Hepatic stellate cell (primary cell): Measurements from ENCODE around the gene EHMT1.
"Not testable (repeated sequence)": the region's sequence is repeated elsewhere in the genome, so short reads cannot be mapped to it uniquely, and the experiment has no call there.

Source experiments
- DNase-seq: peaks from one replicate; pipeline ENCODE4 v3.0.0; 2011; ENCODE audit warnings: low spot score

EHMT1 gene

DNA sequence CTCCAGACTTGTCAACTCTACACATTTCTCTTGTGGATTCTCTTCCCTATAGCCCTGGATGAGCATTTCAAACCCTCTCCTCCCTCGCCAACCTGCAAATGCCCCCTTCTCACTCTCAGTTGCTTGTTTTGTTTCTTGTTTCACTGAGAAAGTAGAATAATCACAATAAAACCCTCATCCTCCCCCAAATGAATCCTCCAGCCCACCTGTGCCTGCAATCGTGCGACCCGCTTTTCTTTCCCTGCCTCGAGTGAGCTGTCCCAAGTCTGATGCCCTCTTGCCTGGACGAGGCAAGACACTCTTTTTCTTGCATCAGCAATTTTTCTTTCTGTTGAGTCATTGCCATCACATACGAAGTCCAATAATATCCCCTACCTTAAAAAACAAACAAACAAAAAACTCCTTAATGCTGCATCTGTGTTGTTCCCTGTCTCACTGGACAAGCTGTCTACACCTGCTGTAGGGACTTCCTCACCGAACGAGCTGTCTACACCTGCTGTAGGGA lies 255.1 kb downstream of the EHMT1 start:
- DNase-seq: no peak

DNA sequence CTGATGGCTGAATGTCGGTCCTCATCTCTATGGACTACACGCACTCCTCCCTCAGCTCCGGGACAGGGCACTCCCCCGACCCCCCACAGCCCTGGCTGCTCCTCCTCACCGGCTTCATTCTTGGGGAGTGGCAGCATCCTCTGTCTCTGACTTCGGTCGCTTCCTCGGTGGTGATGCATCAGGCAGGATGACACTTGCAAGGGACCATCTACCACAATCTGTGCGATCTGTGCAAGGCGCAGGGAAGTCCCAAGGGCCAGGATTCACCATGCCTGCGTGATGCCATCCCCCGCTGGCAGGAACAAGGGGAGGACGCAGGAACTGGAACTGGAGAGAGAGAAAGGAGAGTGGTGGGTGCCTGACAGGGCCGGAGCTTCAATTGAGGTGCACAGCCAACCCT lies 256.5 kb downstream of the EHMT1 start:
- DNase-seq: no peak

DNA sequence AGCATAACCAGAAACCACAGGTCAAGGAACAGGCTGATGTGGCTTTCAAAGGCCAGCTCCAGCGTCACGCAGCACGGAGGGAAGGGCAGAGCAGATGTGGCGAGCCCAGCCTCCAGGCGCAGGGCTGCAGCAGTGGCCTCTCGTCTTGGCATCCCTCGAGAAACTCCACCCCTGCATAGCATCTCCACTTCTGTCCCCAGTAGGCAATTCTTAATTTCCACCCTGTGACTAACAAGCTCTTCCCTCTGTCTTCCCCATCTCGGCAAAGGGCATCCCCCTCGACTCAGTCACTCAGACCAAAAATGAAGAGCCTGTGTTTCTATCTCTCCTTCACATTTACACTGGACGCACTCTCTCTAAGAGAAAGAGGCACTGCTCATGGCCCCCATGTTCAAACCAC lies 257.0 kb downstream of the EHMT1 start:
- no peak for DNase-seq

DNA sequence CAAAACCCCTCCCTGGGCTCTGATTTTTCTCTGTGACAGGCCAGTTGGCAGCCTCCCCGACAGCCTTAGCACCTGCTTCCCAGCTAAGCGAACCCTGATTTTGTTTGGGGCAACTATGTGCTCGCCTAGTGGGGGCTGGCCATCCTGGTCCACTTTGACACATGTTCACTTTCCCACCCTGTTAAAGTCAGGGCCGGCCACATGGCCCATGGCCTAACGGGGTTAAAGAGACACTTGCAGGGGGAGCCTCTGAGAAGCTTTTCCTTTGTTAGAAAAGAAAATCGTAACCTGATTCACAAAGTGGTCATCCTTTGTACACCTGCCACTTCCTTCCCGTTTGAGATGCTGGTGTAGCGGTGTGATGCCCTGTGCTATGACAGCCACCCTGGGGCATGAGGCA lies 257.5 kb downstream of the EHMT1 start:
- DNase-seq: no peak

DNA sequence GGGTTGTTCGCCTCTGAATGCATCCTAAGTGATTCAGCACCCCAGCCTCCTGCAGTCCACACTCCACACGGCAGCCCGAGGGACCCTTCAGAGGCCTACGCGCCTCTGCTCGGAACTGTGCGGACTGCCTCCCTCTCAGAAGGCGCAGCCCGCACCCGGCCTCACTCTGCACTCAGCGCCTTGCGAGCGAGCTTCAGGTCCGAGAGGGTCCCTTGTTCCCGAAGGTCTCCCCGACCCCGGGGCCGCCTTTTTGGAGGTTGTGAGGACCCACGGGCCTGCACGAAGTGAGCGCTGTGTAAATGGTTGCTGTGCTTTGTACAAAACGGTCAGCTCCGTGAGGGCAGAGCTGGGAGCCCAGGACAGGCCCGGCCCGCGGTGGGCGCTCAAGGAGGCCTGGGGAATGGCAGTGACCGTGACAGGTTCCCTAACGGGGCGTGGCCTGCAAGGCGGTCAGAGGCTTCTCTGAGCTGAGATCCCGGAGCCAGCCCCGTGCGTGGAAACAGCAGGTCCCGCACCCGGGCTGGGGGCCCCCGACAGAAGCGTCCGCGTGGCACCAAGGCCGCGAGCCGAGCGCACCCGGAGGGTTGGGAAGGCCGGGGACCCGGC lies 258.1 kb downstream of the EHMT1 start:
- DNase-seq: no peak

DNA sequence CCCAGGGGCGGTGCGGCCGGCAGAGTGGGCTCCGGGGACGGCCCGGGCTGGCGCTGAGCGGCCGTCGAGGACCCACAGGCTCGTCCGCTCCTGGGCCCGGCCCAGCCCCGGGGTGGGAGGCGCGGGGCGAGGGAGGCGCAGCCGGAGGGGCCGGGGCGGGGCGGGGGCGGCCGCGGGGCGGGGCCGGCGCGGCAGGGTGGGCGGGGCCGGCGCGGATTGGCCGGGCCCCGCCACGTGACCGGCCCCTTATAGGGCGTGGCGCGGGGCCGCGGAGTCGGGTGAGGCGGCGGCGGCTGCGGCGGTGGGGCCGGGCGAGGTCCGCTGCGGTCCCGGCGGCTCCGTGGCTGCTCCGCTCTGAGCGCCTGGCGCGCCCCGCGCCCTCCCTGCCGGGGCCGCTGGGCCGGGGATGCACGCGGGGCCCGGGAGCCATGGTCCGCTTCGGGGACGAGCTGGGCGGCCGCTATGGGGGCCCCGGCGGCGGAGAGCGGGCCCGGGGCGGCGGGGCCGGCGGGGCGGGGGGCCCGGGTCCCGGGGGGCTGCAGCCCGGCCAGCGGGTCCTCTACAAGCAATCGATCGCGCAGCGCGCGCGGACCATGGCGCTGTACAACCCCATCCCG lies 258.8 kb downstream of the EHMT1 start, which contains the start of gene CACNA1B:
Gene CACNA1B (plus strand): TSS at position 277 of the 617 bp plus-strand sequence. CDS start 152 bp downstream, at position 429.
- DNase-seq: not testable (repeated sequence)

DNA sequence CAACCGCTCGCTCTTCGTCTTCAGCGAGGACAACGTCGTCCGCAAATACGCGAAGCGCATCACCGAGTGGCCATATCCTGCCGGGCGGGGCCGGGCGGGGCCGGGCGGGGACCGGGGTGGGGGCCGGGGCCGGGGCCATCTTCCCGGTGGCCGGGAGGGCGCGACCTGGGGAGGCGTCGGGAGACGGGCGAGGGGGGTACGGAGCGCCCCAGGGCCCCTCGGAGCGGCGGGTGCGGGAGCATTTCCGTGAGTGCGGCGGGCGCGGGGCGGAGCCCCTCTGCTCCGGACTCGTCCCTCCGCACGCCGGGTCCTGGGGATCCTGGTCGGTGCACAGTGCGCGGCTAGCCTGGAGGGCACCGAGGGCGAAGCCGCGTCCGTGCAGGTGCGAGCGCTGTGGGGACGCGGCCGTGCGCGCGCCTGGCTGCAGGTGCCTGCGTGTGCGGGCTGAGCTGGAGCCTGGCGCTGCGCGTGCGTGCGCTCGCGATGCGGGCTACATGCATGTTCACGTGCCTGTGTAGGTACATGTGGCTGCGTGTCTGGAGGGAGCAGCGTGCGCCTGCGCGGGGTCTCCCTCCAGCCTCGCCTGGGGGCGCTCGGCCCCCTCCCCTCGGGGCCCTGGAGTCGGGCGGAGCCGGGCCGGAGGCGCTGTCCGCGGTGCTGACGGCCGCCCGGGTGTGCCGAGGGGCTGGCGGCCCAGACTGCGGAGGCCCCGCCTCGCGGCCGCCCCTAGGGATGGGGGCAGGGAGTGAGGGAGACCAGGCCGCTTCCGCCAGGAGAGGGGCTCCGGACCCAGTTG lies 259.5 kb downstream of the EHMT1 start:
- DNase-seq: no peak

DNA sequence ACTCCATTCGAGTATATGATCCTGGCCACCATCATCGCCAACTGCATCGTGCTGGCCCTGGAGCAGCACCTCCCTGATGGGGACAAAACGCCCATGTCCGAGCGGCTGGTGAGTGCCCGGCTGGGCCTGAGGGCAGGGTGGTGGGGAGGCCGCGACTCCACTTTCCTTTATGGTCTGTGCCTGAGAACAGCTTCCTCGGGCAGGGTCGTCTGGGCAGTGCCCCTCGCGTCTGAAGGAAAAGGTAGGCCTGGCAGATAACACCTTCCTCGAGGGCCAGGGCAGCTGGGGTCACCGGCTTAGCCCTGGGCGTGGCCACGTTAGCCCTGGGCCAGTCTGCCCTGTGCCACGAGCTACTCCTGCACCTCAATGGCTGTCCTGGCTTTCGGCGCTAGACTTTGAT lies 260.2 kb downstream of the EHMT1 start:
- DNase-seq: no peak

DNA sequence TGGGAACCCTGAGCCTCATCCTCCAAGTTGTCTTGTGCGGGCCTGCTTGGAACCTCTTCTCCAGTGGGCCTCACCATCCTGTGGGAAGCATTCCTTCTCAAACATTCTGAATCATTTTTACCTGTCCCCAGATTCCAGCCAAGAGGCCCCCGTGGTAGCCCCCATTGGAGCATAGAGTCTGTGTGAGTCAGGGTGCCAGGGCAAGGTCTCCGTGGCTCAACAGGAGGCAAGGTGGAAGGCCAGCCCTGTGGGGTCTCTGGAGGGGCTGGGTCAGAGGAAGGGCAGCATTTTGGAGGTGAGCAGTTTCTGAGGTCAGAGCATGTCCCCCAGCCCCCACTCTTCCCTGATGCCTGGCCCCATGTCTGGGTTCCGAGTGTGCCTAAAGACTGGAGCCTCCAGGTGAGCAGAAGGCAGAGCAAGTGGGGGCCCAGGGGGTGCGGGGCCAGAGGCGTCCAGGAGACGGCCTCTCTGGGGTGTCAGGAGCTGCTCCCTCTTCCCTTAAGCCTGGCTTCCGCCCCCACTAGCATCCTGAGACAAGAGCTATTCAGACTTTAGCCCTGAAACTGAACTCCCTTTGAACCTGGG lies 260.9 kb downstream of the EHMT1 start:
- DNase-seq: no peak

DNA sequence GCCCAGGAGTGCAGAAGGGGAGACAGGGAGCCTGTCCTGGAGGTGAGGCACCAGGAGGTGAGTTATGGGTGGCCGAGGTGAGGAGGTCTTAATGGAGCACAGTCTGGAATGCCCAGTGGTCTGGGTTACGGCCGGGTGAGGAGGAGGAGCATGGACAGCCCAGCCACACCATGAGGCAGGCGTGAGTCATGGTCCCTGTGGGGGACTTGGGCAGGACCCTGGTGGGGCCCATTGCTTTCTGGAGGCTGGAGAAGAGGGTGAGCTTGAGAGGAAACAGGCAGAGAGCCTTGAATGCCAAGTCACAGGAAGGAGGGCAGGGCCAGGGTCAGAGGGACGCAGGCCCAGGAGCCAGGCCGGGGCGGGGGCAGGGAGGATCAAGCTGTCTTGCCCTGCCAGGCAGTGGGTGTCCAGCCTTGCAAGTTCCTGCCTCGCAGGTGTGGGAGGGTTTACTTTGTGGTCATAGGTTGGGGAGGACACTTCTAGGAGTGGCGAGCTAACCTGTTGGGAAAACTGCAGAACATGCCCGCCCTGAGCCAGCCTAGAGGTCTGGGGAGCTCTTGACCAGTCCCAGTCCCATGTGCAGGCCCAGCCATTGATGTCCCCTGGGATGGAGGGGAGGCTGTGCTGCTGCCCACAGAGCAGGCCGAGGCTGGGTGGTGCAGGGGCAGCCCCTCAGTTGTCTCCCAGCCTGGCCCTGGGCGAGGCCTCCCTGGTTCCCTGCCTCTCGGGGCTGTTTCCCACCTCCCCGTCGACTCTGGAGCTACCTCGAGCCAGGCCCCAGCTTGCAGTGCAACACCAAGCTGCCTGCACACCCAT lies 261.6 kb downstream of the EHMT1 start:
- no peak for DNase-seq

DNA sequence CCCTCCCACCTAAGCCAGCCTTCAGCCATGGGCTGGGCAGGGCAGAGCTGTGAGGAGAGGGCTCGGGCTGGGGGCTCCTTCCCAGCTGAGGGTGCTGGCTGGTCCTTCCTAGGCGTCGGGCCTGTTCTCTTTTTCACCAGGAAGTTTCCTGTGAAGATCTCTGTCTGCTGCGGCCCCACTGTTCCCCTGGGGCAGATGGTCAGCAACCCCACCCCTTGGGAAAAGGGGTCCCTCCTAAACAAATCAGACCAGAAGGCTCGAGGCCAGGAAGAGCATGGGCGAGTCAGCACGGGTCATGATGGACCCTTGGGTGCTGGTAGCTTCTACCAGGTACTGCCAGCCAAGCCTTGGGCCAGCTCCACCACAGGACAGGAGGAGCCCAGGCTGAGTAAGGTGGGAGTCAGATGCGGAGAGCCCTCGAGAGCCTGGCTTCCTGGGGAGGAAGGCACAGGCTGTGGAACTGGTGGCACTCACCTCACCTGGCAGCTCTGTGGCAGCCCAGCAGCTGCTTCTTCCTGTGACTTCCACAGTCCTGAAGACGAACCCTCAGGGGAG lies 262.2 kb downstream of the EHMT1 start:
- no peak for DNase-seq

DNA sequence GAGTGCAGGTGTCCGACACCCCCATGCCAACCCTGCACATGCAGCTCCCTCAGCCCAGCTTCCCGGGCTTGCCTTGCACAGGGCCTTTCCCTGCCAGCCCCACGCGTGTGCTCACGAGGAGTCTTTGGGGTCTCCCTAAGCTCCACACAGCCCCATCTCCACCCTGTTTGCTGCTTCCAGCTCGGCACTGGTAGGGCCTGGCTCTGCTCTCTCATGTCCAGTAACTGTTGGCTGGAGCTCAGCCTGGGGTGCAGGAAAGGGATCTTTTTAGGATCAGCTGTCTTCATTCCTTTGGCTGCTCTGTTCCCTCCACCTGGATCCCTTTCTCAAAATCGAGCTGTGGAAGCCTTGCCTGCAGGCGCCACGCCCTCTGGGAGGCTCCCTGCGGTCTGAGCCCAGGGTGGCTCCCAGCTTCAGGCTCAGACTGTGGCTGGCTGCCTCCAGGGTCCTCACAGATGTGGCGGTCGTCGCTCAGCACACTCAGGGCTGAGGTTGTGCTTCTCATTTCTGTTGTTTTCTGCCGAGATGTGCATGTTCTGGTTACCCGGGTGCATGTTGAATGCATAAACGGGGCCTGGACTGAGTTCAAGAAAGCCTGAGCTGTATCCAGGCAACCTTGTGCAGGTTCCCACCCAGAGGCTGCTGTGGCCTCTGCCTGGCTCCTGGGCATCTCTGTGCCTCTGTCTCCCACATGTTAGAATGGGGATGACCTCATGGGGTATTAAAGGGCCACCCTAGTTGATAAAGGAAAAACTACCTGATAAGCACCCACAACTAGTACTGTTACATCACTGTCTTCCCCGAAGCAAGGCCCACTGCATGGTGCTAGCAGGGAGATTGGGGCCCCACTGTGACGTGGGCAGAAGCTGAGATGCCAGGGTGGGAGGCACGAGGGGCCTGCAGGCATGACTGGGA lies 263.0 kb downstream of the EHMT1 start:
- DNase-seq: no peak

DNA sequence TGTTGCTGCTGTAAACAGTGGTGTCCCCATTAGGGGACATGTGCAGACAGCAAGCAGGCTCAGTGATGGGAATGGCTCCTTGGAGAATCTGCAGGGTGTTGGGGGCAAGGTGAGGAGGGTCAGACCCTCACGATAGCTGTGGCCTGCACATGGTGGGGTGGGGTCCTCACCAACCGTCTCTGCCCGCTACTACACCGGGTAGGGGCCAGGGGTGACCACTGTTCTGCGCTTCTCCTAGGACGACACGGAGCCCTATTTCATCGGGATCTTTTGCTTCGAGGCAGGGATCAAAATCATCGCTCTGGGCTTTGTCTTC lies 263.7 kb downstream of the EHMT1 start:
- no peak for DNase-seq

DNA sequence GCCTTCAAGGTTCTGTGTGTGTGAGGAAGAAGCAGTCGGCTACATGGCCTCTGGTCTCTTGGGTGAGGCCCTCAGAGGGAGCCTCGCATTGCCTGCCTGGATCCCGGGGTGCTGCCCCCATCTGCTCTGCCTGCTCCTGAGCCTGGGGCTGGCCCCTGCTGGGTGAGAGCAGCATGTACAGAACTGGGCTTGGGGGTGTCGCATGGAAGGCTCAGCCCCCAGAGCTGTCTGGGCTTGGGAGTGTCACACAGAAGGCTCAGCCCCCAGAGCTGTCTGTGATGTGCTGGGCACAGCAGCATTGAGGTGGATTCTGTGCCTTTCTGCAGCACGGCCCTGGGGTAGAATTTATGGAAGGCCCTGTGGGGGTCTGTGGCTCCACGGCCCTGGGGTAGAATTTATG lies 265.2 kb downstream of the EHMT1 start:
- not testable (repeated sequence) for DNase-seq

DNA sequence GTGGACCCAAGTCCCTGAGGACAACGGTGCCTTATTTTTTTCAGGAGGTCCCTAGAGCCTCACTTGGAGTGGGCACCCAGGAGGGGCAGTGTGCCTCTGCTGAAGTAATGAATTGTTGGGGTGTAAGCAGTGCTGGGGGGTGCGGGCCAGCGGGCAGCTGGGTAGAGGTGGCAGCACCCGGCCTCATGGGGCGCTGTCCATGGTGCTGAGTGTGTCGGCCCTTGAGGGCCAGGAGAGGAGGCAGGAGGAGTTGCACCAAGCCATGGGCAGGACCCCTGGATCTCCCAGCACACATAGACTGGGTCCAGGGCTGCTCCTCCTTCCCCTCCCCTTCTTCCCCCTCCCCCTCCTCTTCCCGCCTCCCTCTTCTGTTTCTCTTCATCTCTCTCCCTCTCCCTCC lies 265.7 kb downstream of the EHMT1 start:
- DNase-seq: not testable (repeated sequence)

DNA sequence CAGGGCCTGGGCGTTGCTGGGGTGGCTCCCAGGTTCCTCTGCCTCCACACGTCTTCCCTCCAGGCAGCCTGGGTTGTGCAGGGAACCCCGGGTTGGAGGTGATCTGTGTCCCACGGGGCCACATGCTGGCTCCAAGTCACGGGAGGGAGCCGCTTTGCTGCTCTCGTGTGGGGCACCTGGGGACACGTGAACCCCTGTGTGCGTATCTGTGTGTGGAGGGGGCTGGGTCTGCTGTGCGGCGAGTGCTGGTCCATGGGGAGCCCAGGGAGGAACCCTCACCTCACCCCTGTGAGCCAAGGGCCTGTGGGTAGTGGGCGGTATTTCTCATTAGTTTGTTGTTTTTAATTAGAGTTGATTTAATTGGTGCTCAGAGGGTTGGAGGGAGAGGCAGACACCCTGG lies 266.3 kb downstream of the EHMT1 start:
- DNase-seq: not testable (repeated sequence)
